ENCODE measurements around the gene MESD.

DNA sequence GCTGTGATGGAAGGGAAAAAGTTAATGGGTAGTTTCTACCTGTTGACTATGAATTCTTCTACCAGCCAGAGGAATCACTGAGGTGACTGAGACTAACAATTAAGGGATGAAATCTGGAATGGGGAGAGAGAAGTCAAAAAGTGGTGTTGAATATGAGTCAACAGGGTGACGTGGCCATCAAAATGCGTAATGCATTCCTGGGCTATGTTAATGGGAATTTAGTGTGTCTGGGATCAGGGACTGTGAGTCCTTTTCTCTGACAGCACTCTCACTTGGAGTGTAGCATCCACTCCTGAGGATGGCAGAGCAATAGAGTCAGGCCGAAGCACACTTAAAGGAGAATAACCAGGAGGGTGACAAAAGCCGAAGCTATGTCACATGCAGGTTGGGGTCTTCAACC is 60.4 kb downstream of the MESD start:
- TF ChIP-seq EZH2 (IDR thresholded peaks at IDR 0.05; ENCODE audit: low read depth) (no peak), CTCF (conservative IDR thresholded peaks at IDR 0.05) (no peak)

Measured in PC-9 (cell line).